Osteocyte (in vitro differentiated cells): ENCODE measurements around the gene ODAPH. TPM values are rescaled to one million over a fixed set of nuclear protein-coding genes. Genes with fewer than 3 reads are reported as not detected.
"Not testable (repeated sequence)": the region's sequence is repeated elsewhere in the genome, so short reads cannot be mapped to it uniquely, and the experiment has no call there.

Experiments used
- DNase-seq: peaks from one replicate; pipeline ENCODE4 v3.0.0; 2021; ENCODE audit warnings: mixed read lengths; ENCODE audit not compliant: unreplicated experiment; ENCODE audit errors: extremely low spot score
- H3K27ac Mint-ChIP-seq: one replicate; pipeline ENCODE4 v1.8.0; 2021; ENCODE audit warnings: mild to moderate bottlenecking, mixed read lengths; ENCODE audit not compliant: unreplicated experiment
- H3K27me3 Mint-ChIP-seq: one replicate; pipeline ENCODE4 v1.8.0; 2021; ENCODE audit warnings: mixed read lengths; ENCODE audit not compliant: unreplicated experiment
- H3K36me3 Mint-ChIP-seq: one replicate; pipeline ENCODE4 v1.8.0; 2021; ENCODE audit warnings: mixed read lengths; ENCODE audit not compliant: unreplicated experiment
- H3K4me1 Mint-ChIP-seq: one replicate; pipeline ENCODE4 v1.8.0; 2021; ENCODE audit warnings: mixed read lengths; ENCODE audit not compliant: unreplicated experiment
- H3K4me3 Mint-ChIP-seq: one replicate; pipeline ENCODE4 v1.8.0; 2021; ENCODE audit warnings: mild to moderate bottlenecking, moderate library complexity, mixed read lengths; ENCODE audit not compliant: unreplicated experiment
- H3K9me3 Mint-ChIP-seq: one replicate; pipeline ENCODE4 v1.8.0; 2021; ENCODE audit warnings: mixed read lengths; ENCODE audit not compliant: unreplicated experiment
- total RNA-seq: library from RNA; stranded (reverse); gene quantifications from 2 replicates; pipeline ENCODE4 v1.2.1, GENCODE V29; 2021
- TF ChIP-seq, protein P1 (sequence below): fragments of 200-600 bp; sonication (generic); IDR thresholded peaks from 2 replicates; pipeline ENCODE4 v1.5.0; 2021; ENCODE audit warnings: antibody characterized with exemption, mild to moderate bottlenecking, moderate library complexity

ODAPH gene
- total RNA-seq, 1 donor from 2014 or later, result not detected

DNA sequence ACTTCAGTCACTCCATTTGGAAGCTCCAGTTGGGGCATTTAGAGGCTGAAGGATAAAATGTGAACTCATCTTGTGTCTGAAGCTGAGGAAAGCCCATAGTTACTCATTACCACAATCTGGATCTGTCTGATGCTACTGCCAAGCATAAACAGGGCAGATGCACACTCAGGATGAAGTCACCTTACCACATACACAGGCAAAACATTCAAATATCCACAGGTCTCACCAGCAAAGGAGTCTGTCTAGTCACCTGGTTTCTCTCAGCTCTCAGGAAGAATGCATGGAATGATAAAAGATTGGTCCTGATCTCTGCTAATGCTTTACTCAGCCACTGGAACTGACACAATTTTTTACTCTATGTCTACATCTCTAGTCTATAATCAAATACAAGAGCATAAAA is 13.0 kb upstream of the ODAPH start:
- Mint-ChIP-seq H3K27ac (no peak overlapping the region), H3K27me3 (no peaks in the 10 kb centered on the region), H3K4me3 (no peak overlapping the region), H3K4me1 (no peaks in the 10 kb centered on the region), H3K9me3 (peaks cover 2% of the 10 kb centered on the region), H3K36me3 (peaks cover 4% of the 10 kb centered on the region)
- no peak for DNase-seq
- TF ChIP-seq, protein P1, sequence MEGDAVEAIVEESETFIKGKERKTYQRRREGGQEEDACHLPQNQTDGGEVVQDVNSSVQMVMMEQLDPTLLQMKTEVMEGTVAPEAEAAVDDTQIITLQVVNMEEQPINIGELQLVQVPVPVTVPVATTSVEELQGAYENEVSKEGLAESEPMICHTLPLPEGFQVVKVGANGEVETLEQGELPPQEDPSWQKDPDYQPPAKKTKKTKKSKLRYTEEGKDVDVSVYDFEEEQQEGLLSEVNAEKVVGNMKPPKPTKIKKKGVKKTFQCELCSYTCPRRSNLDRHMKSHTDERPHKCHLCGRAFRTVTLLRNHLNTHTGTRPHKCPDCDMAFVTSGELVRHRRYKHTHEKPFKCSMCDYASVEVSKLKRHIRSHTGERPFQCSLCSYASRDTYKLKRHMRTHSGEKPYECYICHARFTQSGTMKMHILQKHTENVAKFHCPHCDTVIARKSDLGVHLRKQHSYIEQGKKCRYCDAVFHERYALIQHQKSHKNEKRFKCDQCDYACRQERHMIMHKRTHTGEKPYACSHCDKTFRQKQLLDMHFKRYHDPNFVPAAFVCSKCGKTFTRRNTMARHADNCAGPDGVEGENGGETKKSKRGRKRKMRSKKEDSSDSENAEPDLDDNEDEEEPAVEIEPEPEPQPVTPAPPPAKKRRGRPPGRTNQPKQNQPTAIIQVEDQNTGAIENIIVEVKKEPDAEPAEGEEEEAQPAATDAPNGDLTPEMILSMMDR, result no peak

DNA sequence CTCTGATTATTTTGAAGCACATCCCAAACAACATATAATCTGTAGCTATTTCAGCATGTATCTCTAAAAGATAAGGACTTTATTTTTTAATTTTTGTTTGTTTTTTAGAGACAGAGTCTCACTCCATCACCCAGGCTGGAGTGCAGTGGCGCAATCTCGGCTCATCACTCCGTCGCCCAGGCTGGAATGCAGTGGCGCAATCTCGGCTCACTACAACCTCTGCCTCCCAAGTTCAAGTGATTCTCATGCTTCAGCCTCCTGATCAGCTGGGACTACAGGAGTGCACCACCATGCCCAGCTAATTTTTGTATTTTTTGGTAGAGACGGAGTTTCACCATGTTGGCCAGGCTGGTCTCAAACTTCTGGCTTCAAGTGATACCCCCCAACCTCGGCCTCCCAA is 11.6 kb upstream of the ODAPH start:
- not testable (repeated sequence) for H3K27me3 Mint-ChIP-seq

DNA sequence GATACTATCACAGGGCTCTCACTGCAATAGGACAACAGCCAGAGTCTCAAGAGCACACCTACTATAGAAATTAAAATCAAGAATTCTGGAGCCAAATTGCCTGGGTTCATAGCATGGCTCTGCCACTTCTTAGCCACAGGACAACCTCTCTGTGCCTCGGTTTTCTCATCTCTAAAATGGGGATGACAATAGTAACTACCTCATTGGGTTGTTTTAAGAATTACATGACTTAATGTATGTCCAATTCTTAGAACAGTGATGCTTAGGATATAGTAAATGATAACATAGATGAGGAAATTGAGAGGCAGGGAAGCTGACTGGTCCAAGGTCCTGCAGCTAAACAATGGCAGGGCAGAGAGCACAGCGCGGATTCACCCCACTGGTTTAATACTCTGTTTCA is 11.0 kb upstream of the ODAPH start:
- H3K27ac Mint-ChIP-seq, result no peak overlapping the region
- TF ChIP-seq, protein P1, result no peak
- H3K27me3 Mint-ChIP-seq, result no peaks in the 10 kb centered on the region
- peaks cover 5% of the 10 kb centered on the region for H3K4me1 Mint-ChIP-seq
- H3K4me3 Mint-ChIP-seq, result no peak overlapping the region
- no peak for DNase-seq
- peaks cover 4% of the 10 kb centered on the region for H3K36me3 Mint-ChIP-seq
- no peaks in the 10 kb centered on the region for H3K9me3 Mint-ChIP-seq

More for the DNA sequence above, 11.6 kb upstream of the ODAPH start:
- not testable (repeated sequence) for H3K27ac Mint-ChIP-seq, H3K4me1 Mint-ChIP-seq, DNase-seq, H3K9me3 Mint-ChIP-seq, H3K4me3 Mint-ChIP-seq, H3K36me3 Mint-ChIP-seq

DNA sequence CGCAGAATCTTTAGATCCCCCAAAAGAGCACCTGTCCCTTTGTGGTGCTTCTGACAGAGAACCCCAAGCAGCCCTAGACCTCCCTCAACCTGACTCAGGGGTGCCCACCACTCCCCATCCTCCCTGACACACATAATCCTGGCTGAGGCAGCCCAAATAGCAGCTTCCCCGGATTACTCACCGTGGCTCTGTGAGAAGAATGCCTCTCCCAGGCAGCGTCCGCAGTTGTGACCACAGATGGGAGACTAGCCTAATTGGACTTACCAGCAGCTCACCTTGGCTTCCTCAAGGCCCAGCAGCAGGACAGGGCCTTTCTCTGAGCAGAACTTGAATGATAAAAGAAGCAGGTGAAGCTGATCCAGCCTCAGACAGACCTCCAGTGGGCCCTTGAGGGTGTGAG is 10.3 kb upstream of the ODAPH start:
- TF ChIP-seq, protein P1, result no peak

DNA sequence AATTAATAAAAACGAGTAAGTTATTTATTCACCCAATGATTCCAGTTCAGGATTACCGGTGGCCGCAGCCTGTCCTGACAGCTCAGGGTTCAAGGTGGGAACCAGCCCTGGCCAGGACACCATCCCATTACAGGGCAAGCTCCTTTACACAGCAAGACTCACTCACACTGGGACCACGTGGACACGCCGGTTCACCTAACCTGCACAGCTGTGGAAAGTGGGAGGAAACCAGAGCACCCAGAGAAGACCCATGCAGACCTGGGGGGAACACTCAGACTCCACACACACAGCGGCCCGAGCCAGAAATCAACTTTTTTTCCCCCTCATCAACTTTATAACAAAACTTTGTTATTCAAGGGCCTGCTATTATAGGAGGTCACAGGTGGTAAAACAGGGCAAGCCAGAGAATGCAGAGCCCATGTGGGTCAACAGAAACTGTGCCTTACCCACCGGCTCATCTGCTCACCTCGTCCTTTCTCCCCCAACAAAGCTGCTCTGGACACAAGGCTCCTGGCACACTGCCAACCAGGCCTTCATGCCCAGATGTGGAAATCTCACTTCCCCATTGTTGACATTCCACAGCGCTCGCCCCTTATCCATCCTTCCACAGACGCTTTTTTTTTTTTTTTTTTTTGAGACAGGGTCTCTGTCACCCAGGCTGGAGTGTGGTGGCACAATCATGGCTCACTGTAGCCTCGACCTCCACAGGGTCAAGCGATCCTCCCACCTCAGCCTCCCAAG is 8.0 kb upstream of the ODAPH start:
- H3K9me3 Mint-ChIP-seq, result no peaks in the 10 kb centered on the region

More for the DNA sequence above, 10.3 kb upstream of the ODAPH start:
- DNase-seq, result no peak
- Mint-ChIP-seq H3K9me3 (no peaks in the 10 kb centered on the region), H3K27me3 (no peaks in the 10 kb centered on the region), H3K27ac (no peak overlapping the region), H3K4me1 (peaks cover 5% of the 10 kb centered on the region), H3K4me3 (no peak overlapping the region), H3K36me3 (peaks cover 3% of the 10 kb centered on the region)

More for the DNA sequence above, 8.0 kb upstream of the ODAPH start:
- peaks cover 5% of the 10 kb centered on the region for H3K4me1 Mint-ChIP-seq
- TF ChIP-seq, protein P1, result no peak
- H3K27me3 Mint-ChIP-seq, result no peaks in the 10 kb centered on the region
- peaks cover 3% of the 10 kb centered on the region for H3K36me3 Mint-ChIP-seq
- no peak for DNase-seq
- no peak overlapping the region for H3K4me3 Mint-ChIP-seq
- H3K27ac Mint-ChIP-seq, result no peak overlapping the region
